GM19238 (cell line): ENCODE results near the gene SNAP25.

Experiments
- DNase-seq: peaks from one replicate; pipeline ENCODE4 v3.0.0; 2011; ENCODE audit warnings: low spot score; ENCODE audit not compliant: insufficient read length

The SNAP25 gene

DNA sequence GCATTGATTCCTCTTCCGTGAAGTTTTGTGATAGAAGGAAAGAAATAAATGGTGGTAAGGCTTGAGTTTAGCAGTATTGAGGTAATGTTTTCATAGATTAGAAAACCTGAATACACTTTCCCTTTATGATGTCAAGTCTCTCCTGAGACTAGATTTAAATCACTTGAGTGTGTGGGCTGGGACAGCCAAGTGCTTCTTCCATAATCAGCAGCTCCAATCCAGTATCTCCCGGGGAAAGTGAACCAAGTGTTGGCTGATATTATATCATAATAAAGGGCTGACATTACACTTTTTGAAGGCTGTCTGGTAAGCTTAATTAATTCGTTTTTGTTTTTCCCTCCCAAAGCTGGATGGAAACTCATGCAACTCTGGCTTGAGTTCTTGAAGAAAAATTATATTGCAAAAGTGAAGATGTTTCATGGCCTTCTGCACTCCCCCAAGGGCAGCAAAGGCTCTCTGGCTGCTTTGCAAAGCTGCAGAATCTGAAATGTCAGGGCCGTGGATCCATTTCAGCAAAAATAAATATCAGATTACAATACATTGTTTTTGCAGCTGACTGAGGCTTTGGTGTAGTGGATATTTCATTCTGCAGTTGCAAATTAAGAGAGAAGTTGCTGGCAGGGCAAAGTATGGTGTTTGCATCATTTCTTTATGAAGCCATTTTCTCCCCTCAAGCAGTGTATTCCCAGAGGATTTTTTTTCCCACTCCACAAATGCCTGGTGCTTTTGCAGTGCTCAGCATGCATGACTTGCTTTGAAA is 114.2 kb downstream of the SNAP25 start:
- DNase-seq = no peak

DNA sequence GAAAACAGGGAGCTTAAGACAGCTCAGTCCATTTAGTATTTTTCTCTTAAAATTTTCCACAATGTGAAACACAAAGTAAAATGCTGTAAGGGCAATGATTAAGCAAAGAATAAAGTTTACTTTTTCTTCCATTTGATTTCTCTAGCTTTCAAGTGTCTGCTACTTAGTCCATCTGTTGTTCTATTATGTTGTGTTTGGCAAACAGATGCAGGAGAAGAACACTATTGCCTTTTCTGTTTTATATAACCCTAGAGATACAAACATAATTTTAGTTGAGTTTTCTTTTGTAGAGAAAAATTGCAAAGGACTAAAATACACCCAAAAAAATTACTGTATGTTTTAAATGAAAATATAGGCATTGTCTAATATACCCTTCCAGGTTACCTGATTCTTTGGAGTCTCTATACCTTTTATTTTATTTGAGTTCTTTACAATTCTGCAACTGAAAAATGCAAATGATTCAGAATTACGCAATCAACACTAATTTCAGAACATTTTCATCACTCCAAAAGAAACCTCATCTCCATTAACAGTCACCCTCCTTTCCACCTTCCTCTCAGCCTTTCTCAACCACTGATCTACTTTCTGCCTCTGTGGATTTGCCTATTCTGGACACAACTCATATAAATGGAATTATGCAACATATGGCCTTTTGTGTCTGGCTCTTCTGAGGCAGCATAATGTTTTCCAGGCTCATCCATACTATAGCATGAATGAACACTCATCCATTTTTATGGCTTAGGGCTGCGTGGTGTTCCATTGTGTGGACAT is 118.5 kb downstream of the SNAP25 start:
- no peak for DNase-seq

DNA sequence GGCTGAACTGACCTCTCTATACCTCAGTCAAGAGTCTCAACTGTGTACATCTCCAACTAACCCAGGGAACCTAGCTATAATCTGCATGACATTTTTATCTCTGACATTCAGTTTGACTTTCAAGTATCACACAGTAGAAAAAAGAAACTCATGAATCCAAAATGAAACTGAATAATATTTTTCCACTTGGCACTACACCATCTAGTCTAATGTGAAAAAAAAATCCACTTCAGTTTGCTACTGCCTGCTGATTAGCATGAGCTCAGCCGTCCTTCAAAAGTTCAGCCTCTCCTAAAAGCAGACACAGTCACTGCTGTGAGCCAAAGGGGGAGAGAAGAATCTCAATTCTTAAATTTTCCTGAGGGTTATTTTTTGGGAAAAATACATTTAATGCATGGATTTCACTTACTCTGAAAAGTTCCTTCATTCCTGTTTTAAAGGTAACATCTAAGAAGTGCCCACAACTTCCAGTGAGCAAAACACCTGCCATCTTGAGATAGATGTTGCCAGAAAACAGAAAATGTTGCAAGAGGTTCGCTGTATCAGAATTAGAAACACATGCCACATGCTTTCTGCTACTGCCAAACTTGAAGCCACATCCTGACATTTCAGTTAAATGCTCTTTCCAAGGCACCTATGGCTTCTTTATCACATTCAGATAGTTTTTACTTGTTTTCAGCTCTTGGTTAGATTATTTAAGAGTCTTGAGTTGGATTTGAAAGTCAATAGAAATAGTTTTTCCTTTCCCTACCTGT is 120.0 kb downstream of the SNAP25 start:
- DNase-seq = no peak

DNA sequence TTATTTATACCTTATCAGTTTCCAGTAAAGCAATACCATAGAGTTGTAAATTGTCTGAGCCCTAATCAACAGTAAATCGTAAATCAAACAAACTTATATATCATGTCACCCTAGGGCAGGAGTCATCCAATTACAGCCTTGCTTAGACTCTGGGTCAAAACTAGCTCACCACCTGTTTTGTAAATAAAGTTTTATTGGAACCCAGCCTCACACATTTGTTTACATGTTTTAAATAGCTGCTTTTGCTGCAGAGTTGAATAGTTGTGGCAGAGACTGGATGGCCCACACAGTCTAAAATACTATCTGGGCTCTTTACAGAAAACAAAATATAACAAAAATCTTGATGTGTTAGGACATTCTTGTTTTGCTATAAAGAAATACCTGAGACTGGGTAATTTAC is 121.0 kb downstream of the SNAP25 start:
- no peak for DNase-seq

DNA sequence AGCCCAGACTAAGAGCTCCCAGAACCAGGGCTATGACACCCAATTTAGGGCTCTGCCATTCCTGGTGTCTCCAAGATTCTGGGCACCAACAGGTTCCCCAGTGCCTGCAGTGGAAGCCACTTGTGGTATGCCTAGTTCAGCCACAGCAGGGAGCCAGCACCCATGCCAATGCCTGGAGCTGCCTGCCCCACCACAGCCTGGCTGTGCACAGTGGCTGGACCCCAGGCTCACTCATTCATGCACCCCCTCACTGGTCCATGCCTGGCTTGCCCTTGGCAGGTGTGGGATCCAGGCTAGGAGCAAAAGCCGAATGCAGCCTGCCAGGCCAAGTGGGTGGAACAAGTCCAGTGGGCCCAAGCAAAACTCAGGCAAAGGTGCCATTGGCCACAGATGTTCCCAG is 123.5 kb downstream of the SNAP25 start:
- no peak for DNase-seq

DNA sequence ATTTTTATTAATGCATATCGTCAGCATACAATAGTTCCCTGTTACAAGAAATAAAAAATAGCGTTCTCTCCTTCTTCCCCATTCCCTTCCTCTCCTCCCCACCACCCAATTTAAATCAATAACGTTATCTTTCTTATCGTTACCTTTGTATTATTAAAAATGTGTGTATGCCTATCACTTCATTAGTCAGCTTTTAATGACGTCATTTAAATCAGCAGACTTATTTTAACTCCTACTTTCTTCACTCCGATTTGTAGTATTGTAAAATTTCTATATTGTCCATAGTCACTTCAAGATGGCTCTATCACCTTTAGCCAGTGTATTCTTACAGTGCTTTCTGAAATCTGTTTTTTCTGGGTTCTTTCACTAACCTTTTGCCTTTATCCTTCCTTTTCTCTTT is 126.3 kb downstream of the SNAP25 start:
- DNase-seq = no peak

DNA sequence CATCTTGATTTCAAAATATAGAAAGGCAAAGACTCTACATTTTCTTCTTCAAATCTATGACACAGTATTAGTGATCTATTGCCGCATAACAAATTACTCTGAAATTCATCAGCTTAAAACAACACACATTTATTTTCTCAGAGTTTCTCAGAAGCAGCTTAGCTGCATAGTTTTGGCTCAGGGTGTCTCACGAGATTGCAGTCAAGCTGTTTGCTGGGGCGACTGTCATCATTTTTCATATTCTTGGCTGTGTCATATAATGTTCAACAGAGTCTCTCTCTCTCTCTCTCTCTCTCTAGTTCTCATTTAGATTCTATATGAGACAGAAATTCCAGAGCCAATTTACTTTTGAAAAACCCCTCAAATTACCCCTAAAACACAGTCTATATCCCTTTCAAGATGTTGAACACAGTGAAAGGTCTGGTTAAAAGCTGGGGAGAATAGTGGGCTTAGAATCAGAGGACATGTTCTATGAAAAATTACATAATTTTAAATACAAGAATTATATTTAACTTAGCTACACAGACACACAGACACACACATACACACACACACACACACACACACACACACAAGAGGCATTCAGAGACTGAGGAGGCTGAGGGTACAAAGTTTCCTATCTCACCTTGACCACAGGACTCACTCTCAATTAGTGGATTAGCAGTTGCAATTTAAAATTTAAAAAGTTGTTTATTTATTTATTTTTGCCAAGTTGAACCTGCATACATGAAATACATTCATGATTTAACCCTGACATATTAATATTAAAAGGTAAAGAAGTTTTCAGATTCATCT is 128.7 kb downstream of the SNAP25 start:
- DNase-seq = no peak

DNA sequence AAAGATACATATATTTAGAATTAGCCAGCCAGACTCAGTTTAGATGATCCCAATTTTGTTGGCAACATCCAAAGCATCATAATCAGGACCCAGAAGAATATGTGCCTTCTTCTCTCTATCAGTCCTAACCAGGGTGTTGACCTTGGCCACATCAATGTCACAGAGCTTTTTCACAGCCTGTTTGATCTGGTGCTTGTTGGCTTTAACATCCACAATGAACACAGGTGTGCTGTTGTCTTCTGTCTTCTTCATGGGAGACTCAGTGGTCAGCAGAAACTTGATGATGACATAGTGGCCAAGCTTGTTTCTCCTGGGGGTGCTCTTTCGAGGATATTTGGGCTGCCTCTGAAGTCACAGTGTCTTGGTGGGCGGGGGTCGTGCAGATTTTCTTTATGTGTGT is 130.5 kb downstream of the SNAP25 start:
- no peak for DNase-seq

DNA sequence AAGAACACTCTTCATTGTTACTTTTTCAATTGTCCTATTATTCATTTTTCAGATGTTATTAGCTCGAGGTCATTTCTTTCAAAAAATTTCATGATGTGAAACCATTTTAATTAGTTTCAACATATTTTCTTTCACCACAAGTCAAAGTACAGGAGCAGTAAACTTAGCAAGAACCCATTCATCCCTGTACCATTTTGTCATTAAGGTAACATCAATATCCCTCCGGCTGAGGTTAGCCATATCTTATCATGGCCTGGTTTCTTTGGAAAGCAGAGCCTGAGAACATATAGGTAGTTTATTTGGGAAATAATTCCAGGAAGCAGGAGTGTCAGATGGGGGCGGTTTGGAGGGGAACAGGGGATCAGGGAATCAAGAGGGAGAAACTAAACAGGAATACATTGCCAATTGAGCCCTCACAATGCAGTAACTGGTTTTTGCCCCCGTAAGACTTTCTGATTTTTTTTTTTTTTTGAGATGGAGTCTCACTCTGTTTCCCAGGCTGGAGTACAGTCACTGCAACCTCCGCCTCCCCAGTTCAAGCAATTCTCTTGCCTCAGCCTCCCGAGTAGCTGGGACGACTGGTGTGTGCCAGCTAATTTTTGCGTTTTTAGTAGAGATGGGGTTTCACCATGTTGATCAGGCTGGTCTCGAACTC is 131.7 kb downstream of the SNAP25 start:
- DNase-seq = no peak

DNA sequence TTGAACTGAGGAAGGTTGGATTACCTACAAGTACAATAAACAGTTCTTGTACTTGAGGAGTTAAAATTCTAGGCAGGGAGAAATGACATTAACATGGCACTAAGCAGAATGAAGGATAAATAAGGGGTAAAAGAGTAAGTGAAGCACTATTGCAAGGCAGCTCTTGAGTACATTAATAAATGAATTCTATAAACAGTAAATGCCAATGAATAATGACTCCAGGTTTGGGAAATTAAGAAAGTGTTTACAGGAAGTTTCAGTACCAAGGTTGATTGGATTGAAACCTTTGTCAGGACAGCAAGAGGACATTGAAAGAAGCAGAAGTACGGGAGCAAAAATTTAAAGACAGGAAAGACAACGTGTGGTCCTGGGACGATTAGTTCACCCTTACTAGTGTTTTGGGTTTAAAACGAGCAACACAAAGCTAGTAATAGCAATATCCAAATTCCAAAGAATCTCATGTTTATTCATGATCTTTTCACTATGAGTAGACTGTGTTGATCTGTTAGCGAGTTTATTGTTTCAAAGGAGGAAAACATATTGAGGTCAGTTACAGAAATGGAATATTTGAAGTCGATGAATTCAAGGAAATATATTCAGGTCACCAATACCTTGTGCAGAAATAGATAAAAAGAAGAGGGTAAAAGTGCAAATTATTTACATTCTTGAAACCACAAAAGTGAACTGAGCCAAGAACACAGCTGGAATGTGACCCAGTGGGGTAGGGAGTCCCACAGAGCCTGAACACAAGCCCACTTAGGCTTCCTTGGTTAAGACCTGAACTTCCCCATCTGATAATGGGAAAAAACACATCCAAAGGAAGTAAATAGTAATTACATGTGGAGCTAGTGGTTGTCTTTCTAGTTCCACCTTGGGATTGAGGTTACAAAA is 134.5 kb downstream of the SNAP25 start:
- no peak for DNase-seq

DNA sequence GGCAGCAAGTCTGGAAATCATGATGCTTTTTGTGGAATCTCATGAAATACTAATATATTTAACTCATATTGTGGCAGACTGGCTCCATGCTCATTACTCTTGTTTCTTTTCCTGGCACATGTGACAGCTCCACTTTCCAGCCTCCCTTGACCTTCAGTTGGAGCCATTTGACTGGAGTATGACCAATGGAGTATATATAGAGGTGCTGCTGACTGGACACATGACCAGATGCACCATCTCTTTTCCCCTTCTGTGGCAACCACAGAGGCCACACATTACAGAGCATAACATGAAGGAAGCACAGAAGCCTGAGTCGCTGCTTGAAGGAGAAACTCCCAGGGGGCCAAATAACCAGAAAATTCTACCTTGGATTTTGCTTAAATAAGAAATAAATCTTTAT is 138.0 kb downstream of the SNAP25 start:
- DNase-seq = no peak
